Stimulated activated CD8-positive, alpha-beta memory T cell treated with anti-CD3 and anti-CD28 coated beads, Interleukin-7, amount 100 ng/mL, for 24 hours (primary cell): ENCODE data around the gene TEAD1.

ENCODE experiments used
- DNase-seq: peaks from one replicate; pipeline ENCODE4 v3.0.0-alpha.2; 2020; ENCODE audit warnings: low read depth

The TEAD1 gene

DNA sequence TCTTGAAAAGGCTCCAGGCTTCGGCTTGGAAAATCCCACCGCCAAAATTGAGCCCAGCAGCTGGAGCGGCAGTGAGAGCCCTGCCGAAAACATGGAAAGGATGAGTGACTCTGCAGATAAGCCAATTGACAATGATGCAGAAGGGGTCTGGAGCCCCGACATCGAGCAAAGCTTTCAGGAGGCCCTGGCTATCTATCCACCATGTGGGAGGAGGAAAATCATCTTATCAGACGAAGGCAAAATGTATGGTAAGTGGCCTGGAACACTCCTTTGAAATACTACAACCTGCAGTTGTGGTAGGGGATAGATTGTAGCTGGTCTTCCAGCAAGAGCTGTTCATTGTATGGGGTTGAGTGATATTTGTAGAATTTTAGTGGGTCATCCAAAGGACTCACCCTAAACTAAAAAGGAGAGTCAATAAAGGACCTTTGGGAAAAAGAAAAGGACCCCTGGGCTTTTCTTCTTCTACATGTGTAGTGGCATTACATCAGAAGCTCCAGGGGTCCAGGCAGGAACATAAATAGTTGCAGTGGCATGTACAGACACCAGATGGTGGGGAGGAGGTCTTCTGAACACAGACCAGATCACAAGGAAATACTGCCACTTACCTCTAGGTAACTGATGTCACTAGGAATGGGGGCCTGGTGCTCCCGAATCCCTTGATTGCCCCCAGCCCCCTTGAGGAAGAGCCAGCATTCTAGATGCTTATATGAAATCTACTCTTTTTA lies 90.1 kb downstream of the TEAD1 start:
- DNase-seq, result no peak

DNA sequence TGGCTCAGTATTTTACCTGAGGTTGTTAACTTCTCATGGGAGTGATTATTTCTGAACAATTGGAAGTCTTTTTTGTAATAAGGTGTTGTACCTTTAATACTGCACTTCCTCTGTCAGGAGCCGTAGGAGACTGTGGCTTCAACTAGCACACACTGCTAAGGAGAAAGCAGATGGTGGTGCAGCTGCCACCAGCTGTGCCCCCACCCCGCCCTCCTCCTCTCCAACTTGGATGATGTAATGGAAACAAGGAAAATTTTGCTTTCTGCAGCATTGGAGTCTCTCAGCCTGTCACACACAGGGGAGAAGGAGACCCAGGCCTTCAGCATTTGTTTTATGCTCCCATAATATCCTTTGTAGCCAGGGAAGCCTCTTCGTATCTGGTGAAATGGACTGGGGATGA lies 91.2 kb downstream of the TEAD1 start:
- DNase-seq, result no peak

DNA sequence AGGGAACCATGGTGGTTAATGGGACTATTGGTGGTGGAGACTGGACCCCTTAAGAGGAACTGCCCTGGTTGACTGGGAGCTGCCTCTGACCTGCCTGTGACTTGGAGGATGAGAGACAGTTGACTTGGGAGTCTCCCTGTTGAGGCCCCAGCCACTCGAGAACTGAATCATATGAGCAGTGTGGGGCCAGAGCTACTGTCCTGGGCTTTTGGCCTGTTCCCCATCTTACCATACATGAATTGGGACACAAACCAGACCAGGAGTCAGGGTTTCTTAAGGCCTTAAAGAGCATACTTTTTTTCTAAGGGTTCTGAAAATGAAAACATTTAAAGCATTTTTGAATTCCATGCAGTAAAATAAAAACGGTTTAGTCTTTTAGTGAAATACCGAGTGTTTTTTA lies 92.8 kb downstream of the TEAD1 start:
- no peak for DNase-seq

GRCh38 chr11:12767577-12767976 lies 93.4 kb downstream of the TEAD1 start:
- DNase-seq, result no peak

- no peak for DNase-seq
Observed at GRCh38 chr11:12768726-12769673, 94.8 kb downstream of the TEAD1 start.

- DNase-seq, result no peak
Observed at GRCh38 chr11:12769834-12770345, 95.7 kb downstream of the TEAD1 start.

DNA sequence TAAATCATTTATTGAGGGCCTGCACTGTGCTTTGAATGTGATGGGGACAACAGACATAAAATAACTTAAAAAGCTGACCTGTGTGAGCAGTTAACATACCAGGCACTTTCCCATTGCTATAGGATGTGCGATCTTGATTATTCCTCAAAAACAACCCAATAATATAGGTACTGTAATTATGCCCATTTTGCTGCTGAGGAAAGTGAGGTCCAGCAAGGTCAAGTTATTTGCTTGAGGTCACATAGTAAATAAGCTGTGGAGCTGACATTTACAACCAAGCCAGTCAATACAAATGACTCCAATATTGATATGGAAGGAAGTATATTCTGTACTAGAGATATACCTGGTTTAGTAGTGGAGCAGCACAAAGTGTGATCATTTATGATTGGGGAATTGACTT lies 96.2 kb downstream of the TEAD1 start:
- DNase-seq, result no peak

GRCh38 chr11:12770966-12771597 lies 96.9 kb downstream of the TEAD1 start:
- DNase-seq, result no peak

DNA sequence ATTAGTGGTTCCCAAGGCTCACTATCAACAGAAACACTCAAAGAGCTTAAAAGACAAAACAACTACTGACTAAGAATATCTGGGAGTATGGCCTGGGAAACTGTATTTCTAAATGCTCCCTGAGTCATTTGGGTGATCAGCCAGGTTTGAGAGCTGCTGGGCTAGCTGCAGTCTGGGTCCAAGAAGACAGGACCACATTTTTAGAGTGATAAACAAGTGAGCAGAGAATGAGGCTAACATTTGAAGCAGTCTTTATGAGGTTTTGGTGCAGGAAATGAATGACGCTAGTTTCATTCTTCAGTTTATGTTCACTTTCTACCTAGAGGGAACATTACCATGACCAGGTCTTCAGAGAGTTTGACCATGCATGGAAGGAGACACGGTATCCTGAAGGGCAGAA lies 97.7 kb downstream of the TEAD1 start:
- DNase-seq, result no peak

DNA sequence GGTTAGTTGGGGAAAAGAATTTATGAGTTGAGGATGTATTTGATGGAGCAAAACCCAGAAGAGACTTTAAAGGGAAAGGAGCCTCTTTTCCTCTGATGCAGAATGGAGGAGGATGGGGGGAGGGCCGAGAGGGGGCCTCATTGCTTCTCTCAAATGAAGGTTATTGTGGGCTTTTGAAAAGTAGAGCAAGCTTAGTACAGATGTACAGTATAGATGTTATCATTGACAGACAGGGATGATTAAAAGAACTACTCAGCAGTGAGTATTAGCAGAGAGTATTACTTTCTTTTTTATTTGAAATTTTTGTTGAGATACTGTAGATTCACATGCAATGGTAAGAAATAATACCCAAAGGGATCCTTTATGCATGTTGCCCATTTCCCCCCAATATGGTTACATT lies 98.1 kb downstream of the TEAD1 start:
- no peak for DNase-seq

DNA sequence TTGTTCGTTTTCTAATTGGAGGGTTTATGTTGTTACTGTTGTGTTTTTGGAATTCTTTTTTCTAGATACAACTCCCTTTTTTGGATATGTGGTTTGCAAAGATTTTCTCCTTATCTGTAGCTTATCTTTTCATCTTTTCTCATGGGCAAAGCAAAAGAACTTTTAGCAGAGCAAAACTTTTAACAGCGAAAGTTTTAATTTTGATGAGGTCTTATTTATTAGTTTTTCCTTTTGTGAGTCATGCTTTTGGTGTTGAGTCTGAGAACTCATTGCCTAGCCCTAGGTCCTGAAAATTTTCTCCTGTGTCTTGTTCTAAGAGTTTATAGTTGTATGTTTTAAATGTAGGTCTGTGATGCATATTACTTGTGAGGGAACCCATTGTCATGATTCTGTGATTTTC lies 99.4 kb downstream of the TEAD1 start:
- DNase-seq, result no peak

DNA sequence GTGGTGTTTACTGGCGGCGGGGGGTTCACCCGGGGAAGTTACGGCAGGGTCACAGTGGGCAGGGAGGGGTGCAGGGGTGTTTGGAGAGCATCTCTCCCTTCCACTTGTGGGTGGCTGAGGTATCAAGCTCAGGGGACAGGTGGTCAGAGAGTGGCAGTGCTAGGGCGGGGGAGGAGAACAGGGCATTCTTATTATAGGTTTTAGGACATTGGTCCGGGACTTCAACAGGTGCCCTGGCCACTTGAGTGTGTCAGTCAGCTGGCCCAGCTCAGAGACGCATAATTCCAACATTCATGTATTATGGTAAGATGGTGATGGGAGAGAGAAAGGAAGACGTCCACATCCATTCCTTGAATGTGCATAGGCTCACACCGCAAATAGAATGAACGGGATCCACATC lies 101.7 kb downstream of the TEAD1 start:
- no peak for DNase-seq

GRCh38 chr11:12777208-12777874 lies 103.1 kb downstream of the TEAD1 start:
- DNase-seq, result no peak

DNA sequence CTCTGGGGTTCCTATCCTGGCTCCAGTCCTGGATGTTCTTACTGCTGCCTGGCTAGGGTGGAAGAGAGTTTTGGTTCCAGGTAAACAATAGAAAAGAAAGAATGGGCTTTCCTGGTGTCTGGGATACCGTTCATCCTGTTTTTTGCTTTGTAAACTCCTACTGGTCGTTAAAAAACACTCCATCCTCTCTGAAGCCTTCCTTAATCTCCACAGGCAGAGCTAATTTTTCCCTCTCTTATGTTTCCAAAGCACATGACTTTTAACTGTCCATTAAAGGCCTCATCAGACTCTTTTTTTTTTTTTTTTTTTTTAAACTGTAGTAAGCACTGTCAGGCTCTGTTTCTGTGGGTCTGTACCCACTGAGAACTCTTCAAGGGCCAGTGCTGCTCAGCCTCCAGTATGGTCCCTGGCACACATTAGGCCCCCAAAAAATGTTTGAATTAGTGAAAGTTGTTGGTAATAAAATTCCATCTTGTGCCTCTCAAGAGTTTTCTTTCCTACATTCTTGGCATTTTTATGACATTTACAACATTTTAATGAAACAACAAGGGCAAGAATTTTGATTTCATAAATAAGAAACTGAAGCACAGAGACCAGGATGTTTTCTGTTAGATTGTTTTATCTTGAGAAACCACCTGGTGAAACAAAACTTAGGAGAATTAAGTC lies 104.2 kb downstream of the TEAD1 start:
- no peak for DNase-seq

DNA sequence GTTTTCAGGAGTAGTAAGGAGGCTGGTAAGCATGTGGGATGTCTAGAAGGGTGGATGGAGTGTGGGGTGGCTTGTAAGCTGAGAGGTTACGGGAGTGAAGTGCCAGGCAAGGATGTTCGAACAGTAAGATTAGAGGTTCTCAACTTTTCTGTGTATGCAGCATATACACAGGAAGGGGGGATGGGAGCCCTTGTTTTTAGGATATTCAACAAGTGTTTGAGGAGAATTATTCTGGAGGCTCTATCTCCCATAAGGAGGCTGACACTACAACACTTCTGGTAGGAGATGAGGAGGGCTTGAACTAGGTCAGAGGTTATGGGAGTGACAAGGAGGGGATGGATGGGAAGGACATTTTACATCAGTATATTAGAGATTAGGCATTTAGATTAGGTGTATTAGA lies 109.5 kb downstream of the TEAD1 start:
- no peak for DNase-seq

DNA sequence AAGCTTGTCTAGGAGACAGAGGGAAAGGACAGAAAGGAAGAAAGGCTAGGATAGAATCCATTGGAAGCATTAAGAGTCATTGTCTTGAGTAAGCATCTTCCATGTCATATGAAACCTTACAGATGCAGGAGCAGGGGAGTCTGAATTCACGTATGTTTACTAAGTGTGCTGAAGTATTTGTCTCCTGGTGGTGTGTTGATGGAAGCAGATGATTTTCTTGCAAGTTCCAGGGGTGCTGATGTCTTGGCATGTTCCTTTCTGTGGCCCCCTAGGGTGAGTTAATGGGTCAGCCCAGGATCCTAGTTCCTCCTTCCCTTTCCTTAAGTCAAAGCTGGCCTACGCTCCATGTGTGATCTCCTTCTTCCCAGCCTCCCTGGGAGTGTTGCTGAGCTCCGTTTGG lies 110.2 kb downstream of the TEAD1 start:
- no peak for DNase-seq

GRCh38 chr11:12784987-12785386 lies 110.8 kb downstream of the TEAD1 start:
- no peak for DNase-seq

DNA sequence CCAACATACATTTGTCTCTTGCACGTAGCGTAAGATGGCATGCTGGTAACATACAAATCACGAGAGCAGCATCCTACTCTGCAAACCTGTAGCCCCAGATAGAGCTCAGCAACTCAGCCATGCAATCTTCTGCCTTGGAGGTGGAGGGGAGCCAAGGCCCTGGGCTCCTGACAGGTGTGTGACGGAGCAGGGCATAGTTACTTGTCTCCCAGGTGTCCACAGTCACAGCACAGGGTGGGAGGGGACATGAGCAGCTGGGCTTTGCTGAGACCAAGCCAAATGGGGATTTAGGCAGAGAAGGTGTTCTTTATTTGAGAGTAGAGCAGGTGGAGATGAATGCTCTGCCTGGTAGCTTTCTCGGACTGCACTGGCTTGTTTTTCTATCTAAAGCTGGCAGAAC lies 111.7 kb downstream of the TEAD1 start:
- no peak for DNase-seq

DNA sequence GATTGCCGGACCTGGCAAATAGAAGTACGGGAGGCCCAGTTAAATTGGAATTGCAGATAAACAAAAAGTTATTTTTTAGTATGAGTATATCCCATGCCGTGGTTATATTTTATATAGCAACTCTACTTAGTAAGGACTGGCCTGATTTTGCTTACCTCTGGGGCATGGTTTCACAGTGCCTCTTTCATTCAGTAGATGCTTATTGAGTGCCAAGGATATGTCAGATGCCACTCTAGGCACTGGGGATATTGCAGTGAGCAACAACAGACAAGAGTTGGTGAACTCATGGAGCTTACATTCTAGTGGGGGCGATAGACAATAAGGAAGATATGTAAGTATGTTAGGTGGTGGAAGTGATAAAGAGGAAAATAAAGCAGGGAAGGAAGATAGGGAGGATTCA lies 112.2 kb downstream of the TEAD1 start:
- DNase-seq, result no peak

- DNase-seq, result no peak
Observed at GRCh38 chr11:12786891-12787290, 112.7 kb downstream of the TEAD1 start.

- DNase-seq, result no peak
Observed at GRCh38 chr11:12787847-12788246, 113.6 kb downstream of the TEAD1 start.

DNA sequence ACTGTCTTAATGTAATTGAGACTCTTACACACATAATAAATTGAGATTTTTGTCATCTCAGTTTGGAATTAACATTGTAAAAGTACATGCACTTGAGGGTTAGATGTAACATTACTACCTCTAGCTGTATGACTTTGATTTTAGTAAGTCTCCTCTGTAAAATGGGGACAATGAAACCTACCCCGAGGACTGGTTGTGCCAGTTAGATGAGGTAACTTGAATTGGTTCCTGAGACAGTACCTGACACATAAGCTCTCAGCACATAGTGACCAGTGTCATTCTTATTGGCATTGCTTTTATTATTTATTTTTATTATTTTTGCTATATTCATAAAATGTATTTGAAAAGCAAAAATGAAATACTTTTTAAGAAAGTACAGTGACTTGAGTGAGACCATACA lies 114.8 kb downstream of the TEAD1 start:
- no peak for DNase-seq
